Measurements from ENCODE around the gene ASGR2. TPM values are rescaled to one million over a fixed set of nuclear protein-coding genes. Genes with fewer than 3 reads are reported as not detected.
"Not testable (repeated sequence)": the region's sequence is repeated elsewhere in the genome, so short reads cannot be mapped to it uniquely, and the experiment has no call there.

ASGR2 gene
- total RNA-seq, 1 donor from 2014 or later = not detected

GRCh38 chr17:7108560-7108925 is 6.1 kb downstream of the ASGR2 start:
- H3K4me3 ChIP-seq = no peak overlapping the region
- H3K27me3 ChIP-seq = no peaks in the 10 kb centered on the region
- H3K4me1 ChIP-seq = no peaks in the 10 kb centered on the region
- H3K27ac ChIP-seq = no peak overlapping the region
- no peaks in the 10 kb centered on the region for H3K9me3 ChIP-seq
- no peak for TF ChIP-seq CTCF (IDR thresholded peaks at IDR 0.05)
- no peaks in the 10 kb centered on the region for H3K36me3 ChIP-seq
- intact Hi-C loops (cut with DNase I) = no loop called here
- no peak for DNase-seq (ENCODE audit: low spot score in 2 of 2)

- no peak for TF ChIP-seq CTCF (IDR thresholded peaks at IDR 0.05)
- no peaks in the 10 kb centered on the region for H3K4me1 ChIP-seq
- H3K27ac ChIP-seq = no peak overlapping the region
- no peak for DNase-seq (ENCODE audit: low spot score in 2 of 2)
- H3K4me3 ChIP-seq = no peak overlapping the region
- no peaks in the 10 kb centered on the region for H3K36me3 ChIP-seq
- no peaks in the 10 kb centered on the region for H3K27me3 ChIP-seq
- intact Hi-C loops (cut with DNase I) = no loop called here
- H3K9me3 ChIP-seq = no peaks in the 10 kb centered on the region
Observed at GRCh38 chr17:7107795-7108559, 6.6 kb downstream of the ASGR2 start.

- Histone ChIP-seq H3K27me3 (no peaks in the 10 kb centered on the region), H3K36me3 (no peaks in the 10 kb centered on the region), H3K4me1 (no peaks in the 10 kb centered on the region), H3K4me3 (no peak overlapping the region), H3K27ac (no peak overlapping the region), H3K9me3 (no peaks in the 10 kb centered on the region)
- intact Hi-C loops (cut with DNase I) = no loop called here
- TF ChIP-seq CTCF (IDR thresholded peaks at IDR 0.05) = no peak
- no peak for DNase-seq (ENCODE audit: low spot score in 2 of 2)
Observed at GRCh38 chr17:7107012-7107754, 7.4 kb downstream of the ASGR2 start.

- Histone ChIP-seq H3K4me3 (no peak overlapping the region), H3K9me3 (no peaks in the 10 kb centered on the region), H3K27ac (no peak overlapping the region), H3K36me3 (no peaks in the 10 kb centered on the region), H3K4me1 (no peaks in the 10 kb centered on the region), H3K27me3 (no peaks in the 10 kb centered on the region)
- TF ChIP-seq CTCF (IDR thresholded peaks at IDR 0.05) = no peak
- DNase-seq (ENCODE audit: low spot score in 2 of 2) = no peak
- intact Hi-C loops (cut with DNase I) = no loop called here
Observed at GRCh38 chr17:7102421-7102820, 12.2 kb downstream of the ASGR2 start.

- Histone ChIP-seq H3K27me3 (no peaks in the 10 kb centered on the region), H3K36me3 (no peaks in the 10 kb centered on the region), H3K27ac (no peak overlapping the region), H3K4me1 (no peaks in the 10 kb centered on the region), H3K4me3 (no peak overlapping the region), H3K9me3 (no peaks in the 10 kb centered on the region)
- no peak for DNase-seq (ENCODE audit: low spot score in 2 of 2)
- TF ChIP-seq CTCF (IDR thresholded peaks at IDR 0.05) = no peak
- intact Hi-C loops (cut with DNase I) = no loop called here
Observed at GRCh38 chr17:7101531-7101930, 13.1 kb downstream of the ASGR2 start.

GRCh38 chr17:7100641-7101379 is 13.8 kb downstream of the ASGR2 start:
- H3K4me3 ChIP-seq; H3K27ac ChIP-seq; DNase-seq (ENCODE audit: low spot score in 2 of 2); H3K4me1 ChIP-seq; H3K36me3 ChIP-seq; H3K27me3 ChIP-seq; H3K9me3 ChIP-seq; intact Hi-C loops (cut with DNase I): not testable (repeated sequence)
